Neutrophil (primary cell): ENCODE data around the gene IFI27.

ENCODE experiments used
- H3K27ac ChIP-seq: fragments of 200-600 bp; sonication (generic); 2 replicates; pipeline ENCODE4 v1.5.1; 2016; ENCODE audit warnings: mild to moderate bottlenecking, moderate library complexity
- H3K27me3 ChIP-seq: fragments of 200-600 bp; sonication (generic); 2 replicates; pipeline ENCODE4 v1.6.0; 2016; ENCODE audit warnings: mild to moderate bottlenecking
- H3K36me3 ChIP-seq: fragments of 200-600 bp; sonication (generic); 2 replicates; pipeline ENCODE4 v1.5.1; 2017
- H3K4me1 ChIP-seq, 2 experiments: fragments of 200-600 bp in 1 of 2; sonication (generic) in 1 of 2; 1 replicate in 1 of 2; 2 replicates in 1 of 2; pipeline versions ENCODE4 v1.5.1 to v1.6.1; 2013 to 2016; ENCODE audit warnings: low read depth in 1 of 2, low read length in 1 of 2, mild to moderate bottlenecking in 1 of 2, moderate library complexity in 1 of 2; ENCODE audit not compliant: control insufficient read depth in 1 of 2, insufficient read depth in 1 of 2
- H3K4me3 ChIP-seq, 2 experiments: fragments of 200-600 bp in 1 of 2; sonication (generic) in 1 of 2; 1 replicate in 1 of 2; 2 replicates in 1 of 2; pipeline ENCODE4 v1.5.1; 2013 to 2016; ENCODE audit warnings: low read depth in 1 of 2, low read length in 1 of 2, mild to moderate bottlenecking in 1 of 2, moderate library complexity in 1 of 2
- H3K9me3 ChIP-seq: fragments of 200-600 bp; sonication (generic); 2 replicates; pipeline ENCODE4 v1.5.1; 2016
- TF ChIP-seq, protein P1 (sequence below): fragments of 200-600 bp; sonication (generic); IDR thresholded peaks from 2 replicates; pipeline ENCODE4 v1.5.1; 2016; ENCODE audit warnings: antibody characterized with exemption

IFI27 gene

GRCh38 chr14:94121485-94121884 lies 10.9 kb downstream of the IFI27 start:
- Histone ChIP-seq H3K9me3 (no peaks in the 10 kb centered on the region), H3K27me3 (peaks cover 17% of the 10 kb centered on the region), H3K36me3 (no peaks in the 10 kb centered on the region), H3K27ac (no peak overlapping the region), H3K4me3 (no peak overlapping the region), H3K4me1 (no peaks in the 10 kb centered on the region)
- TF ChIP-seq, protein P1, sequence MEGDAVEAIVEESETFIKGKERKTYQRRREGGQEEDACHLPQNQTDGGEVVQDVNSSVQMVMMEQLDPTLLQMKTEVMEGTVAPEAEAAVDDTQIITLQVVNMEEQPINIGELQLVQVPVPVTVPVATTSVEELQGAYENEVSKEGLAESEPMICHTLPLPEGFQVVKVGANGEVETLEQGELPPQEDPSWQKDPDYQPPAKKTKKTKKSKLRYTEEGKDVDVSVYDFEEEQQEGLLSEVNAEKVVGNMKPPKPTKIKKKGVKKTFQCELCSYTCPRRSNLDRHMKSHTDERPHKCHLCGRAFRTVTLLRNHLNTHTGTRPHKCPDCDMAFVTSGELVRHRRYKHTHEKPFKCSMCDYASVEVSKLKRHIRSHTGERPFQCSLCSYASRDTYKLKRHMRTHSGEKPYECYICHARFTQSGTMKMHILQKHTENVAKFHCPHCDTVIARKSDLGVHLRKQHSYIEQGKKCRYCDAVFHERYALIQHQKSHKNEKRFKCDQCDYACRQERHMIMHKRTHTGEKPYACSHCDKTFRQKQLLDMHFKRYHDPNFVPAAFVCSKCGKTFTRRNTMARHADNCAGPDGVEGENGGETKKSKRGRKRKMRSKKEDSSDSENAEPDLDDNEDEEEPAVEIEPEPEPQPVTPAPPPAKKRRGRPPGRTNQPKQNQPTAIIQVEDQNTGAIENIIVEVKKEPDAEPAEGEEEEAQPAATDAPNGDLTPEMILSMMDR = no peak

- Histone ChIP-seq H3K27ac (no peak overlapping the region), H3K9me3 (no peaks in the 10 kb centered on the region), H3K27me3 (peaks cover 11% of the 10 kb centered on the region), H3K4me3 (no peak overlapping the region), H3K4me1 (no peaks in the 10 kb centered on the region), H3K36me3 (no peaks in the 10 kb centered on the region)
- TF ChIP-seq, protein P1 = no peak
Measured at GRCh38 chr14:94122438-94122837, 11.9 kb downstream of the IFI27 start.

DNA sequence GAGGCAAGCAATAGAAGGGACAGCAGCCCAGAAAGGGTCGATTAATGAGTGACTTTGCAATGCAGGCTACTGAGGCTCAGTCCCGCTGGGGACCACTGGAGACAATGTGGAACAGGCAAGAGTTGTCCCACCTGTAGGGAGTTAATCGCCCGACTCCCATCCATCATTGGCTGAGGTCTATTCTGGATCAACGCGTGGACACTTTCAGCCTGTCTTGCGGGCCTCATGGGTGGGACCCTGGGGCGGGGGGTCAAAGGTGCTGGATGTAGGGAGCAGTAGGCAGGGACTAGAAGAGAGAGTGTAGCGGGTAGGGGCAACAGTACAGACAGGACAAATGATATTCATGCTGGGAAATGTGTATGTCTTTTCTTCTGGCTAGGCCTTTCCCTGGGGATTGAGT lies 12.8 kb downstream of the IFI27 start:
- TF ChIP-seq, protein P1 = no peak
- H3K27ac ChIP-seq = no peak overlapping the region
- H3K36me3 ChIP-seq = no peaks in the 10 kb centered on the region
- H3K27me3 ChIP-seq = peaks cover 11% of the 10 kb centered on the region
- H3K4me1 ChIP-seq = no peaks in the 10 kb centered on the region
- H3K4me3 ChIP-seq = no peak overlapping the region
- H3K9me3 ChIP-seq = no peaks in the 10 kb centered on the region

DNA sequence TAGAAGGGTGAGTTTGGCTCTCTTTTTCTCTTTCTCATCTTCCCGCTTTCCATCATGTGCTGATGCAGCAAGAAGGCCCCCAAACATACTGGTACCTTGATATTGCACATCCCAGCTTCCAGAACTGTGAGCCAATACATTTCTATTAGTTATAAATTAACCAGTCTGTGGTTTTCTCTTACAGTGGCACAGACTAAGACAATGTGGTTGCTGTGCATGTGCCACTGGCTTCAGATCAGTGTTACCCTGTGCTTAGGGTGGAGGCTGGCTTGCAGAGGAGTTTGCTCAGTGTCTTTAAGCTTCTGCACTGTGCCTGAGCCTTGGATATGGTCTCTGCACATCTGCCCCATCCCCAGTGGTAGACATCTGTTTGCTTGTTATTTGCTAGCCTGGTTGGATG lies 13.3 kb downstream of the IFI27 start:
- H3K4me1 ChIP-seq = peaks cover under 1 to 2% of the 10 kb centered on the region in 2 experiments
- TF ChIP-seq, protein P1 = no peak

DNA sequence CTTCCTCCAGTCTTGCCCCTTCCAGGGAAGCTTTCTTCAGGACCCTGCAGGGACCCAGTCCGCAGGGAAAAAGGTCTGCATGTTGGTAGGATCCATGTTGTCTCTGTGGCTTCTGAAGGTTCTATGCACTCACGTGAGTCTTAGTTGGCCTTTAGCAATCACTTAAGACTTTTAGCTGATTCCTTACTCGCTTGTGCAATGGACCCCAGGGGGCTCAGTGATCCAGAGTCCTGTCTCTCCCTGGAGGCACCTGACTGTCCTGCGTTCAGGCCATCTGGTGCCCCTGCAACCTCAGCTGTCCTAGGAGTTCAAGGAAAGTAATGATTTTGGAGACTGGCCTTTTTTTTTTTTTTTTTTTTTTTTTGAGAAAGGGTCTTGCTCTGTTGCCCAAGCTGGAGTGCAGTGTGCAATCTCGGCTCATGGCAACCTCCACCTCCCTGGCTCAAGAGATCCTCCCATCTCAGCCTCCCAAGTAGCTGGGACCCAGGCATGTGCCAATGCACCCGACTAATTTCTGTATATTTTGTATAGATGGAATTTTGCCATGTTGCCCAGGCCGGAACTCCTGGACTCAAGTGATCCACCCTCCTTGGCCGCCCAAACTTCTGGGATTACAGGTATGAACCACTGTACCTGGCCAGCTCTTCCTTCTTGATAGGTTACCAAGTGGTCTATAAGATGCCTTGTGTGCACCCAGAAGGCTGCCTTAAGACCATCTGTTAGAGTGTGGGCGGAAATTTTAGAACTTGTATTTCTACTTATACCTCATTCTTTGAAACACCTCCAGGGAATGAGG lies 14.2 kb downstream of the IFI27 start:
- H3K27ac ChIP-seq = no peak overlapping the region
- H3K4me3 ChIP-seq = no peak overlapping the region
- peaks cover 8 to 9% of the 10 kb centered on the region in 2 experiments for H3K4me1 ChIP-seq
- TF ChIP-seq, protein P1 = no peak
- no peaks in the 10 kb centered on the region for H3K36me3 ChIP-seq
- peaks cover 7% of the 10 kb centered on the region for H3K27me3 ChIP-seq
- H3K9me3 ChIP-seq = no peaks in the 10 kb centered on the region

More for the DNA sequence above, 13.3 kb downstream of the IFI27 start:
- Histone ChIP-seq H3K27ac (no peak overlapping the region), H3K36me3 (no peaks in the 10 kb centered on the region), H3K27me3 (peaks cover 11% of the 10 kb centered on the region), H3K9me3 (no peaks in the 10 kb centered on the region), H3K4me3 (no peak overlapping the region)
